Coronary artery (tissue), 2 donors: ENCODE data around the gene C4orf33.

Experiments
- DNase-seq: peaks from one replicate; pipeline ENCODE4 v3.0.0-alpha.2; 2017; ENCODE audit warnings: low spot score
- H3K27ac ChIP-seq, 2 donors: fragments of 200-600 bp; sonication (generic); one replicate each; pipeline ENCODE4 v1.5.1; 2016 to 2019
- H3K4me3 ChIP-seq: fragments of 200-600 bp; sonication (generic); 2 replicates; pipeline ENCODE4 v1.5.1; 2016; ENCODE audit warnings: mild to moderate bottlenecking, moderate library complexity
- TF ChIP-seq, protein P1 (sequence below): fragments of 200-600 bp; sonication (generic); IDR thresholded peaks from one replicate; pipeline ENCODE4 v1.5.1; 2019; ENCODE audit warnings: antibody characterized with exemption

The C4orf33 gene

DNA sequence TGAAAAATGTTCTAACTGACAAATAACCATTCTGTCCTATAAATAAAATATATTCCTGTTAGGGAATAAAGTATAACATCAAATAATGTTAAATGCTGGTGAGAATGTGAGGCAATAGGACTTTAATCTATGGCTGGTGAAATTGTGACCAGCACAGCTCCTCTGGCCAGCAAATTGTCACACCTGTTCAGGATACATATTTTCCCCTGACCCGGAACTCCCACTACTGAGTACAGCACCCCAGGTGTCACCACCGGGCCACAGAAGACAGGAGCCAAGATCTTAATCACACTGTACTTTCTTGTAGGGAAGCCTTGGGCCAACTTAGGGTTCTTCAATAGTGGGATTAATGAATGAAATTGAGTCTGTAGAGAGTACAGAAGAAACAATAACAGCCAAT is 33.2 kb downstream of the C4orf33 start:
- DNase-seq: no peak
- H3K27ac ChIP-seq: no peak overlapping the region
- no peak overlapping the region for H3K4me3 ChIP-seq
- TF ChIP-seq, protein P1, sequence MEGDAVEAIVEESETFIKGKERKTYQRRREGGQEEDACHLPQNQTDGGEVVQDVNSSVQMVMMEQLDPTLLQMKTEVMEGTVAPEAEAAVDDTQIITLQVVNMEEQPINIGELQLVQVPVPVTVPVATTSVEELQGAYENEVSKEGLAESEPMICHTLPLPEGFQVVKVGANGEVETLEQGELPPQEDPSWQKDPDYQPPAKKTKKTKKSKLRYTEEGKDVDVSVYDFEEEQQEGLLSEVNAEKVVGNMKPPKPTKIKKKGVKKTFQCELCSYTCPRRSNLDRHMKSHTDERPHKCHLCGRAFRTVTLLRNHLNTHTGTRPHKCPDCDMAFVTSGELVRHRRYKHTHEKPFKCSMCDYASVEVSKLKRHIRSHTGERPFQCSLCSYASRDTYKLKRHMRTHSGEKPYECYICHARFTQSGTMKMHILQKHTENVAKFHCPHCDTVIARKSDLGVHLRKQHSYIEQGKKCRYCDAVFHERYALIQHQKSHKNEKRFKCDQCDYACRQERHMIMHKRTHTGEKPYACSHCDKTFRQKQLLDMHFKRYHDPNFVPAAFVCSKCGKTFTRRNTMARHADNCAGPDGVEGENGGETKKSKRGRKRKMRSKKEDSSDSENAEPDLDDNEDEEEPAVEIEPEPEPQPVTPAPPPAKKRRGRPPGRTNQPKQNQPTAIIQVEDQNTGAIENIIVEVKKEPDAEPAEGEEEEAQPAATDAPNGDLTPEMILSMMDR: no peak

DNA sequence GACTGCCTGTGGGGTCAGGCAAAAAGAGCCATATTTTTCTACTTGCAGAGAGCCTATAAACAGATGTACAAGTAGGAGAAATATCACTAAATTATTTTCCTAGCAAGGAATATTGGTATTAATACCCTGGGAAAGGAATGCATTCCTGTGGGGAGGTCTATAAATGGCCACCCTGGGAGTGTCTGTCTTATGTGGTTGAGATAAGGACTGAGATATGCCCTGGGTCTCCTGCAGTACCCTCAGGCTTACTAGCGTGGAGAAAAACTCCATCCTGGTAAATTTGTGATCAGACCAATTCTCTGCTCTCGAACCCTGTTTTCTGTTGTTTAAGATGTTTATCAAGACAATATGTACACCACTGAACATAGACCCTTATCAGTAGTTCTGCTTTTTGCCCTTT is 35.4 kb downstream of the C4orf33 start:
- no peak for DNase-seq
- TF ChIP-seq, protein P1: no peak
- H3K27ac ChIP-seq: no peak overlapping the region
- H3K4me3 ChIP-seq: no peak overlapping the region

DNA sequence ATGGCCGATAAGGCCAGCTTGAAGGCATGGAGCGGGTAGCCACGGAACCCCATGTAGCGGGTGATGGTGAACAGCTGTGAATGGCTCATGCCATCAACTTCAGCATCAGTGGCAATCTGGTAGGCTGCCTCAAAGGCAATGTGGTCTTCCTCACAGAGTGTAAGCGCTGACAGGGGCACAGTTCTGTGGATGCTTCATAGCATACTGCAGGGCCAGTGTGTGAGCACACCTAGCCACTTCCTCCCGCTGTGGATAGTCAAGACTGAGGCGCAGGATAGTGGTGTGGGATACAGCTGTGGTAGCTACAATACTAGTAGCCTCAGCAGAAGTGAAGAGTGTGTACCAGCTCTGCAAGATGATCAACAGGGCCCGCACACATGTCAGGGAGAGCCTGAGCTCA is 40.5 kb downstream of the C4orf33 start:
- DNase-seq: no peak
- TF ChIP-seq, protein P1: no peak
- no peak overlapping the region for H3K4me3 ChIP-seq
- H3K27ac ChIP-seq: no peak overlapping the region

DNA sequence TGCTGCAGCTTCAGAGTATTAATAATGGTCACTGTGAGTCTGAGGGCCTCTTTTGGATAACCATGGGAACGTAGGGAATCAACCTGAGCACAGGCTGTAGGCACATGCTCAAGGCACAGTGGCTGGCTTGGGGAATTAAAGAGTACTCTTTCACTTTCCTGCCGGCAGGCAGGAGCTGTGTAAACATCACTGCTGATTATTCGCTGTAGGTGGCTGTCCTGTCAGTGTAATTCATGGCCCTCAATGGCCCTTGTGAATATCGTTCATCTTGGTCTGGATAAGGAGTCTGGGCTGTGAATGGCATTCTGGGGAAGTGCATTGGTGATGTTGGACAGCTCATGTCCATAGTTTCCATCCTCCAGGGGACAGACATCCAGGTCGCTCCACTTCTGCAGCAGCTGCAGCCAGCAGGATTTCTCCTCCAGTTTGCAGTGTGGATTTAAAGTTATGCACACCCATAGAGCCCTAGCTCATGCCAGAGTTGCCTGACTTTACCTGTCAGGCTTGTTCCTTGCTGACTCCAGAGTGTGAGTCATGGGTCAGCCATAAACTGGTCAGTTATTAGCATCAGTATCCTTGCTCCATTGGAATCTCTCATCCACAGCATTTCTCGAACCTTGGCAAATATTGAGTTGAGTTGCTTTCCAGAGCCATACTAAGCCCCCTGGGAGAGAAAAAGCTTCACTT is 43.0 kb downstream of the C4orf33 start:
- TF ChIP-seq, protein P1: no peak
- no peak overlapping the region for H3K4me3 ChIP-seq
- no peak for DNase-seq
- no peak overlapping the region for H3K27ac ChIP-seq

DNA sequence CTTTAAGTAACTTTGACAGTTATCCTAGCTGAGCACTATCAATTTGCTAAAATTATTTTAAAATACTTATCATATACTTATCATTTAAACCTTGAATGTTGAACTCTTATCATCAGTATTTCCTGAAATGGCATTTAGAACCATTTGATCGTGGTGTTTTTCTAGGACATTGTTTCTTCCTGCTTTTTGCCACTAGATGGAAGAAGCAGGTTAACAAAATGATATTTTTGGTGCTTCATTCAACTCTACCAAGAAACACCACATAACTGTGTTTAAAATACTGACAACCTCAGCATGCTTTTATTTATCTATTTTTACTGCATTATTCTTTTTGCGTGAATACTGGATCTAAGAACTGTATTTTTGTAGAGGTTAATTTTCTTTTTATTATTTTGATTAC is 44.6 kb downstream of the C4orf33 start:
- DNase-seq: no peak
- TF ChIP-seq, protein P1: no peak
- no peak overlapping the region for H3K4me3 ChIP-seq

DNA sequence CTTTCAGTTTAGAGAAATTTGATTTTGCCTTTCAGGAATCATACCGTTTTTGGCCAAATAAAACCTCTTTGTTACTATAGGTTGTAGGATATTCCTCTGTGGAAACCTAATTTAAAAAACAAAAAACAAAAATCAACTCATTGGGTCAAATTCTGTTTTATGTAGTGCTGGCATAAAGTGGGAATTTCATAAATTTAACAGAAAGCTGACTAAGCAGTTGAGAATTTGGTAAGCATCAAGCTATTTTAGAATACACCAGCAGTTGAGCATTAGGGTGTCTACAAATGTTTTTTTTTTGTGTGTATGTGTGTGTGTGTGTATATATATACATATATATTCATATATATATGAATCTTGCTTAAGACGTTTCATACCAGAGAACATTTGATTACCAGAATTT is 47.4 kb downstream of the C4orf33 start:
- no peak for DNase-seq
- H3K27ac ChIP-seq: no peak overlapping the region
- TF ChIP-seq, protein P1: no peak
- H3K4me3 ChIP-seq: no peak overlapping the region

More for the DNA sequence above, 44.6 kb downstream of the C4orf33 start:
- H3K27ac ChIP-seq: no peak overlapping the region

DNA sequence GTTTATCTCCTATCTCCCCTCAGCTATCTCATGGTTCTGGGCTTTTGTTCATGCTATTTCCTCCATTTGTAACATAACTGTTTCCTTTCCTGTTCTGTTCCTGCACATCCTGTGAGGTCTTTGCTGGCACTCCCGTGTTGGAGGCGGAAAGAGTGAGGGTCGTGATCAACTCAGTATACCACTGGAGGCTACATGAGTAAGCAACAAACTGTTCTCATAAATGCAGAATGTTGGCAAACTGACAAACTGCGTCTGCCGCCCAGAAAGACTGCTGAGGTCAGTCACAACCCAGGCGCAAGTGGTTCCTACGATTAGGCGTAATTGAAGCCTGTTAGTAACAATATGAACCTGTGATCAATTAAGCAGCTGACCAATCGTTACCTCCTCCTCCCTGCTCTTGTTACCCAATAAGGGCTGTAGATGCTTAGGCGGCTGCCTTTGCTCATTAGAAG is 48.8 kb downstream of the C4orf33 start:
- H3K4me3 ChIP-seq: no peak overlapping the region
- no peak for DNase-seq
- H3K27ac ChIP-seq: no peak overlapping the region
- TF ChIP-seq, protein P1: no peak
